ENCODE results near the gene STYK1.

STYK1 gene, protein sequence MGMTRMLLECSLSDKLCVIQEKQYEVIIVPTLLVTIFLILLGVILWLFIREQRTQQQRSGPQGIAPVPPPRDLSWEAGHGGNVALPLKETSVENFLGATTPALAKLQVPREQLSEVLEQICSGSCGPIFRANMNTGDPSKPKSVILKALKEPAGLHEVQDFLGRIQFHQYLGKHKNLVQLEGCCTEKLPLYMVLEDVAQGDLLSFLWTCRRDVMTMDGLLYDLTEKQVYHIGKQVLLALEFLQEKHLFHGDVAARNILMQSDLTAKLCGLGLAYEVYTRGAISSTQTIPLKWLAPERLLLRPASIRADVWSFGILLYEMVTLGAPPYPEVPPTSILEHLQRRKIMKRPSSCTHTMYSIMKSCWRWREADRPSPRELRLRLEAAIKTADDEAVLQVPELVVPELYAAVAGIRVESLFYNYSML

GRCh38 chr12:10673659-10674384 is at the start of gene STYK1:
TSS of gene STYK1 (minus strand) at chr12:10674052. CDS start at chr12:10634618, 39,434 bp downstream.
- peak within 1 kb of the TSS in 14 of 21 experiments; percentile 10 to 70 (median 43) for H3K27ac ChIP-seq
- H3K4me3 ChIP-seq, result peak within 1 kb of the TSS; percentile 35 to 56 (median 43)

DNA sequence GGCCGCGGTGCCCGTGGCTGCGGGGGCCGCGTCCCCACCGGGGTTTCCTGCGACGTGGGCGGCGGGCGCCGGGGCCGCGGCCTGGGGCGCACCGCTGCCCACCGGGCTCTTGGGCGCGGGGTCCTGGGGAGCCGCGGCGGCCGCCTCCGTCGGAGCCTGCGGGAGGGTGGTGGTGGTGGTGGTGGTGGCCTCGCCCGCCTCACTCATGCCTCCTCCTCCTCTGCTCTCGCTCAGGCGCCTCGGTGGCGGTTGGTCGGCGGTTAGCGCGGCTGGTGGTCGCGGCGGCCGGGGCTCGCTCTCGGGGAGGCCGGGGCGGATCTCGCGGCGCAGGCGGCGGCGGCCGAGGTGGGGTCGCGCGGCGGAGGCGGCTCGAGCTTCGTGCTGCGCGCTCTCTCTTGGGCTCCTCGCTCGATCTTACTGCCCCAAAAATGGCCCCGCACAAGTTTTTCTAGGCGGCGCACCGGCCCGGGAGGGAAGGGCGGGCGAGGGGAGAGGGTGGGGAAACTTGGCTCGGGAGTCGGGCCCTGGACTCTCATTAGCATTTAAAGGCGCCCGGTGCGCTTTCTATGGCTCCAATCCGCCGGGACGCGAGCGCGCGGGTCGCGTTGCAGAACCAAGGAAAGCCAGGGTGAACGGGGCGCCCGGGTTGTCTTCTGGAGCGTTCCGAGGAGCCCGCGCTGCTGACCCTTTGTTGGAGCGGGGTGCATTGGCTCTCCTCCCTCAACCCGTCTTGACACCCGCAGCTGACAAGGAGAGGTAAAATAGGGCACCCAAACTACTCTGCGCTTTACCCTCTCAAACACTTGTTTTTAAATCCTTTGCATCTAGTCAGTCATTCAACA is 49.3 kb upstream of the STYK1 start, which contains the start of gene YBX3:
TSS of gene YBX3 (minus strand) at position 419 of the 842 bp plus-strand sequence. CDS start at position 207, 212 bp downstream.
- Histone ChIP-seq H3K4me3 (peak within 1 kb of the TSS; percentile 56 to 98 (median 86)), H3K27ac (peak within 1 kb of the TSS; percentile 85 to 100 (median 95))

DNA sequence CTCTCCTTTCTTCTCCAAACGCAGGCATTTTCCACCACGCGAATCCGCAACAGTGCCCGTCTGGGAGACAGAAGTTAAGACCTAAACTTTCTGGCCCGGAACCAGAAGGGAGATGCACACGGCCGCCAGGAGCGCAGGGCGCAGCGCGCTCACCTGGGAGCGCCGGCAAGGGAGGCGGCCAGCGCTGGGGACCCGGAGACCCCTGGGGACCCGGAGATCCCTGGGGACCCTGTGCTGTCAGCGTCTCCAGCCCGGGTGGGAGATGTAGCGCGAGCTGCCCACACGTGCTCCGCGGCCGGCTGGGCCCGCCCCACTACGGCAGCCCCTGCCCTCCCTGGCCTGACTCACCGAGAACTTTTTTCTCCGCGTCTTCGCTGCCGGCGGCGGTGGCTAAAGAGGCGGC is 48.7 kb upstream of the STYK1 start:
- H3K4me3 ChIP-seq, result peak overlapping the region; percentile 56 to 98 (median 86)
- H3K27ac ChIP-seq, result peak overlapping the region; percentile 85 to 100 (median 95)

DNA sequence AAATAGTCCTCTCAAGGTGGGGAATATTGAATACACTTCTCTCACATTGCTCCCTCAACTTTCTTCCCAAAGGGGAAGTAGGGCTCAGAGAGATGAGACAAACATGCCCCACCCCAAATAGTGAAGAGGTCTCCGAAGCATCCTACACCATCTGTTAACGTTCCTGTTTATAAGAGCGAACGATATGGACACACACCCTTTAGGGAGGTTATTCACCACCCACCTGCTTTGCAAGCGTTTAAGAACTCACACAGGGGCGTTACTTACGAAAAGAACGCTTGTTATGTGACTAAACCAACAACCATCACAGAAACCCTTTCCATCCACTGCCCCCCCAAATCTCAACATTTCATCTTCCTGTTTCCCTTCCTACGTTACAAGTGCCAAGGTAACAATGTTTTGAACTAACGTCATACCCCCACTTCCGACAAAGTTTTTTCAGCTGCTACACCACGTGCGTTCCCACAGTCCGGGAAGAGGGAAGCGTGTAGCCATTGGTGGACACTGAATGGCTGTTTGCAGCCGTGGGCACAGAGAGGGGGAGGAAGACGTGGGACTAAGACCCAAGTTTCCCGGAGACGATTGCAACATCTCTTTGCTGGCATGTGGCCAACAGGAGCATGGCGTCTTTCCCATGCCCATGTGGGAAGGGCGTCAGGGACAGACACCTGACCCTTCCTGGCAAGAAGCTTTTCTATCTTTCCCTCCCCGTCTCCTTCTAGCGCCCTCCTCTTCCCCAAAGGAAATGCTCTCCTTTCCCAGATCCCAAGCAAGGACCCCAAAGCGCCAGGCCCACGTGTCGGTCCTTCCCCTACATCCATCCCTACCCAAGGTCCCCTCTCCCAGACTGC is 48.0 kb upstream of the STYK1 start:
- Histone ChIP-seq H3K4me3 (peak overlapping the region; percentile 56 to 98 (median 86)), H3K27ac (peak overlapping the region; percentile 85 to 100 (median 95))

GRCh38 chr12:10720974-10721650 is 47.3 kb upstream of the STYK1 start:
- Histone ChIP-seq H3K4me3 (peak overlapping the region; percentile 56 to 98 (median 86)), H3K27ac (peak overlapping the region in 19 of 21 experiments; percentile 85 to 100 (median 96))

- Histone ChIP-seq H3K27ac (peak overlapping the region in 17 of 21 experiments; percentile 17 to 100 (median 90)), H3K4me3 (peak overlapping the region in 2 of 7 experiments; percentile 71 to 88)
These were observed 45.6 kb upstream of the STYK1 start for GRCh38 chr12:10719482-10719881.

- Histone ChIP-seq H3K4me3 (peak overlapping the region in 2 of 7 experiments; percentile 9 to 71), H3K27ac (peak overlapping the region in 20 of 21 experiments; percentile 23 to 100 (median 81))
These were observed 44.5 kb upstream of the STYK1 start for GRCh38 chr12:10718279-10718821.

DNA sequence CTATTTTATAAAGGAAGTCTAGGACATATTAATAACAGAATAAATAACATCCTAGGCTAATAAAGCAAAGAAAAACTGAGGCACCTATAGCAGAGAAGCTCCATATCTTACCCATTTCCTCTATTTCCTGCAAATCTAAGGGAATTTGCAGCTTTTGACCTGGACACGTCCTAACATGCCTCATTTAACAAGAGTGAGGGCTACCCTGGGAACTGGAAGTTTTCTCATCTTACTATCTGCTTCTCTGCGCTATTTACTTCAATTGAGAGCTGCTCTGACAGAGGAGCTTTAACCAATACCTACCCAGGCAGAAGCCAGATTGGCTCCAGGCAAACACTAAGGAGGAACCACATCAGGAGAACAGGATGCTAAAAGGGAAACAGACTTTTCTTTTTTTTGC is 43.6 kb upstream of the STYK1 start:
- Histone ChIP-seq H3K4me3 (peak overlapping the region in 2 of 7 experiments; percentile 1 to 5), H3K27ac (peak overlapping the region in 19 of 21 experiments; percentile 46 to 100 (median 81))

- Histone ChIP-seq H3K4me3 (peak overlapping the region in 1 of 7 experiments; percentile 13), H3K27ac (peak overlapping the region in 19 of 21 experiments; percentile 46 to 100 (median 81))
These were observed 43.0 kb upstream of the STYK1 start for GRCh38 chr12:10716704-10717315.

DNA sequence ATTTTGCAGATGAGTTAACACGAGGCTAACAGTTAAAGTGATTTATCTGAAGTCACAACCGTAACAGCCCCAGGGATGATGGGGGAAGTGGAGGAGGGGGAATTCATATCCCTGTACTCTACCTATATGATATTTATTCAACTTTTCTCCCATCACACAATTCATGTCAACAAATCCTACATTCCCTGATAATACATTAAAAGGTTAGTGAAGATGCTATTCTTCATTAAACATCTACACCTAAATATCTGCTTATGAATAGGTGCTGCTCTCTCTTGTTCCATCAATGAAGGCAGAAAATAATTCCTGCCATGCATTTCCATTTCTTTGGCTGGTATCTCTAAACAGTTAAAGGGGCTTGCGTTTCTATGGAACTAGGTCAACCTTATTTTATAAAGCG is 42.4 kb upstream of the STYK1 start:
- peak overlapping the region in 1 of 7 experiments; percentile 13 for H3K4me3 ChIP-seq

DNA sequence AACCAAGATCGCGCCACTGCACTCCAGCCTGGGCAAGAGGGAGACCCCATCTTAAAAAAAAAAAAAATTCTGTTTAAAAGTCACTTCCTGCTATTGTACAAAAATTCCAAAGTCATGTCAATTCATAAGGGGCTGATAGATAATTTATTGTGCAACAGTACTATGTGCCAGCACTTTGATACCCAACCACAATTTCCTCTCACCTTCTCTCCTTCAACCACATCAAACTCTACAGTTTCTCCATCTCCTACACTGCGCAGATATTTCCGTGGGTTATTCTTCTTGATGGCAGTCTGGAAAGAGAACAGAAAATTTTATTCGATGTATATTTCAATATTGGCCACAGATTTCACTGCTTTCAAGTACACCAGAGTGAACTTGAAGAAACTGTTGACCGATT is 41.6 kb upstream of the STYK1 start:
- Histone ChIP-seq H3K4me3 (no peak overlapping the region), H3K27ac (peak overlapping the region in 10 of 21 experiments; percentile 6 to 100 (median 88))

More for the DNA sequence above, 42.4 kb upstream of the STYK1 start:
- H3K27ac ChIP-seq, result peak overlapping the region in 17 of 21 experiments; percentile 35 to 100 (median 69)

DNA sequence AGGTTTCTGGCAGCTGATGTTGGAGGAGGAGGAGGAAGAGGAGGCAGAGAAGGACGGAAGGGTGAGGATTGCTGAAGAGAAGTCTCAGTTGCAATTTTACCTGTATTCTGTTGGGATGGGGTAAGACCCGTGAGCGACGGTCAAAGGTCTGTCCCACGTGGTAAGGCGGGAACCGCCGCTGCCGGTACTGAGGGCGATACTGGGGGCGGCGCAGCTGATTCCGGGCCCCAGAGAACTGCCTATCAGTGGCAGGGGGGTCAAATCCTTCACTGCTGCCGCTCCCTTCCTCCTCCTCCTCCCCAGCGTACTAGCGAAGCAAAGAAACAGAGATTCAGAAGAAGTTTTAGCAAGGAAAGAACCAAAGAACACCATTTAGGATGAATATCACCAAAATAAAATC is 36.0 kb upstream of the STYK1 start:
- Histone ChIP-seq H3K4me3 (no peak overlapping the region), H3K27ac (no peak overlapping the region)

GRCh38 chr12:10708862-10709261 is 35.0 kb upstream of the STYK1 start:
- no peak overlapping the region for H3K4me3 ChIP-seq
- peak overlapping the region in 1 of 21 experiments; percentile 6 for H3K27ac ChIP-seq

DNA sequence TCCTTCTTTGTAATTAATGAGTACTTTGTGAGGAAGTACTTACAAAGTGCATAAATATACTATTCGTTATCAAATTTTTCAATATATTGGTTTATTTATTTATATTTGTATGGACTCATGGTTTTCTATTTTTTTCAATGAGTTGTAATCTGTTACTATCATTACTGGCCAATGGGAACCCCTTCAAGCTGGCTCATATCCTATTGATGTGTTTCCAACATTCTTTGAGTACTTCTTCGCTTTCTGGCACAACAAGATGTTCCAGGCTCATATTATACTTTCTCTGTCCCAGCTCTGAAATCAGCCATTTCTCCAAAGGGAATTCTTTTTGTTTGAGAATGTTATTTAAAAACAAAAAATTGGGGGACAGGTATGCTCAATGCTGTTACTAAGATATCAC is 31.8 kb upstream of the STYK1 start:
- Histone ChIP-seq H3K4me3 (no peak overlapping the region), H3K27ac (peak overlapping the region in 1 of 21 experiments; percentile 8)

- H3K4me3 ChIP-seq, result no peak overlapping the region
- H3K27ac ChIP-seq, result peak overlapping the region in 8 of 21 experiments; percentile 7 to 59 (median 43)
These were observed 28.0 kb upstream of the STYK1 start for GRCh38 chr12:10701843-10702242.

- H3K27ac ChIP-seq, result peak overlapping the region in 12 of 21 experiments; percentile 7 to 66 (median 48)
- H3K4me3 ChIP-seq, result no peak overlapping the region
These were observed 27.4 kb upstream of the STYK1 start for GRCh38 chr12:10701131-10701681.

DNA sequence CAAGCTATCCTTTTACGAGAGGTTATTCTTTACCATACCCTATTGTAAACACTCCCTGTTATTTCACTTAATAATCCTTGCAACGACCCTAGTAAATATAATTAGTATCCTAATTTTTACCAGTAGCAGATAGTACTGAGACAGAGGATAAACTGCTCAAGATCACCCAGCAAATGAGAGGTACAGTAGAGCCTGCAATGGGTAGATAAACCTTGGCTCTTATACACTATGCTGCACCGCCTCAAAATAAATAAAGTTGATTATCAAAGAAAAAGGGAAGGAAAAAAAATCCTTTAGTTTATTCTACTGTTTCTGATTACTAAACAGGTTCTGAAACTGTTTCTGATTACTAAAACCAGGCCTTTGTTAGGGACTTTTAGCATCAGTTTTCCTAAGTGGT is 26.7 kb upstream of the STYK1 start:
- Histone ChIP-seq H3K27ac (peak overlapping the region in 10 of 21 experiments; percentile 3 to 66 (median 28)), H3K4me3 (no peak overlapping the region)
